Endodermal cell (in vitro differentiated cells): ENCODE measurements around the gene TRIM24. TPM values are rescaled to one million over a fixed set of nuclear protein-coding genes. Genes with fewer than 3 reads are reported as not detected.
A peak's percentile ranks its signal among the peaks of the same experiment; 100 is the strongest.

Experiments used
- DNase-seq: peaks from one replicate; pipeline ENCODE4 v3.0.0-alpha.2; 2017
- H3K27ac ChIP-seq: 2 replicates; pipeline ENCODE4 v1.5.1; 2013; ENCODE audit warnings: mild to moderate bottlenecking, low read depth, low read length, moderate library complexity
- H3K27me3 ChIP-seq: 2 replicates; pipeline ENCODE4 v1.6.1; 2013; ENCODE audit warnings: mild to moderate bottlenecking, low read length, moderate library complexity; ENCODE audit not compliant: insufficient read depth, control insufficient read depth, poor library complexity, severe bottlenecking
- H3K36me3 ChIP-seq: 2 replicates; pipeline ENCODE4 v1.7.0; 2013; ENCODE audit warnings: mild to moderate bottlenecking, low read length, moderate library complexity; ENCODE audit not compliant: control insufficient read depth, insufficient read depth
- H3K4me1 ChIP-seq: one replicate; pipeline ENCODE4 v1.7.0; 2013; ENCODE audit warnings: low read length; ENCODE audit not compliant: control insufficient read depth, insufficient read depth
- H3K4me3 ChIP-seq: 2 replicates; pipeline ENCODE4 v1.5.1; 2013; ENCODE audit warnings: mild to moderate bottlenecking, low read length, moderate library complexity
- H3K9ac ChIP-seq: 2 replicates; pipeline ENCODE4 v1.6.1; 2013; ENCODE audit warnings: mild to moderate bottlenecking, low read length, moderate library complexity; ENCODE audit not compliant: poor library complexity, severe bottlenecking; ENCODE audit errors: extremely low read depth
- H3K9me3 ChIP-seq: 2 replicates; pipeline ENCODE4 v1.6.1; 2013; ENCODE audit warnings: mild to moderate bottlenecking, low read length, moderate library complexity; ENCODE audit not compliant: control insufficient read depth
- H3K27ac Mint-ChIP-seq: 2 replicates; pipeline ENCODE4 v1.8.0; 2020; ENCODE audit warnings: mixed read lengths
- H3K27me3 Mint-ChIP-seq: 2 replicates; pipeline ENCODE4 v1.8.0; 2021; ENCODE audit warnings: mild to moderate bottlenecking, mixed read lengths; ENCODE audit not compliant: insufficient read depth
- H3K36me3 Mint-ChIP-seq: 2 replicates; pipeline ENCODE4 v1.8.0; 2020; ENCODE audit warnings: low read depth, mixed read lengths
- H3K4me1 Mint-ChIP-seq: 2 replicates; pipeline ENCODE4 v1.8.0; 2020; ENCODE audit warnings: mixed read lengths
- H3K4me3 Mint-ChIP-seq: 2 replicates; pipeline ENCODE4 v1.8.0; 2020; ENCODE audit warnings: mild to moderate bottlenecking, moderate library complexity, mixed read lengths
- H3K9me3 Mint-ChIP-seq: 2 replicates; pipeline ENCODE4 v1.8.0; 2020; ENCODE audit warnings: mild to moderate bottlenecking, mixed read lengths
- CTCF ChIP-seq: fragments of 200-600 bp; sonication (generic); conservative IDR thresholded peaks from 2 replicates; pipeline ENCODE4 v1.5.0; 2021; ENCODE audit warnings: antibody characterized with exemption, mild to moderate bottlenecking
- WGBS, 2 experiments: methylation state at CpG; one replicate each; pipeline versions ENCODE4 v1.1.5 to v1.1.7; 2013; ENCODE audit warnings: missing lambda C conversion rate in 2 of 2, mixed read lengths in 1 of 2; ENCODE audit not compliant: insufficient coverage in 1 of 2, insufficient read length in 1 of 2; 5-methylcytosine and 5-hydroxymethylcytosine counted together
- total RNA-seq, 2 donors: library from RNA; stranded (reverse); fragmentation: NEBNext Ultra II Directional in 1 of 2; extraction: Animal tissue kit (Norgen Biotek cat#: 25700) in 1 of 2; gene quantifications; 2 replicates in 1 of 2; 3 replicates in 1 of 2; pipeline ENCODE4 v1.2.1, GENCODE V29; 2021

Gene TRIM24
- total RNA-seq, 2 donors from 2014 or later: 62.1 to 70.1 TPM

- peaks cover 35% of the 10 kb centered on the region for H3K36me3 Mint-ChIP-seq
- peaks cover 2% of the 10 kb centered on the region for H3K9me3 Mint-ChIP-seq
- Histone ChIP-seq H3K36me3 (peaks cover 32% of the 10 kb centered on the region), H3K9ac (no peak overlapping the region), H3K27me3 (no peaks in the 10 kb centered on the region), H3K9me3 (peaks cover 2% of the 10 kb centered on the region), H3K4me3 (no peak overlapping the region), H3K27ac (no peak overlapping the region), H3K4me1 (no peaks in the 10 kb centered on the region)
- DNase-seq: no peak
- H3K27me3 Mint-ChIP-seq: no peaks in the 10 kb centered on the region
- TF ChIP-seq CTCF: no peak
- no peak overlapping the region for H3K27ac Mint-ChIP-seq
- 89 to 100% methylated on average over 2 to 4 of the region's 5 CpGs for WGBS, 2 experiments
- H3K4me3 Mint-ChIP-seq: no peak overlapping the region
- peaks cover 18% of the 10 kb centered on the region for H3K4me1 Mint-ChIP-seq
Measured at GRCh38 chr7:138468244-138469123, 8.4 kb downstream of the TRIM24 start.

- Histone ChIP-seq H3K36me3 (peaks cover 16% of the 10 kb centered on the region), H3K27me3 (no peaks in the 10 kb centered on the region), H3K9ac (no peak overlapping the region), H3K9me3 (peaks cover 3% of the 10 kb centered on the region), H3K4me3 (peak overlapping the region; percentile 9), H3K27ac (no peak overlapping the region), H3K4me1 (no peaks in the 10 kb centered on the region)
- TF ChIP-seq CTCF: no peak
- H3K36me3 Mint-ChIP-seq: peaks cover 23% of the 10 kb centered on the region
- no peaks in the 10 kb centered on the region for H3K9me3 Mint-ChIP-seq
- WGBS, 2 experiments: 97 to 100% methylated on average over 4 to 5 of the region's 5 CpGs
- DNase-seq: no peak
- peaks cover 18% of the 10 kb centered on the region for H3K4me1 Mint-ChIP-seq
- H3K27ac Mint-ChIP-seq: no peak overlapping the region
- H3K4me3 Mint-ChIP-seq: no peak overlapping the region
- H3K27me3 Mint-ChIP-seq: no peaks in the 10 kb centered on the region
Measured at GRCh38 chr7:138470391-138471157, 10.5 kb downstream of the TRIM24 start.

- TF ChIP-seq CTCF: no peak
- no peaks in the 10 kb centered on the region for H3K27me3 ChIP-seq
- peak overlapping the region; percentile 2 for H3K27ac Mint-ChIP-seq
- 92 to 96% methylated on average over 7 of the region's 7 CpGs for WGBS, 2 experiments
- no peaks in the 10 kb centered on the region for H3K9me3 Mint-ChIP-seq
- no peaks in the 10 kb centered on the region for H3K27me3 Mint-ChIP-seq
- H3K4me3 ChIP-seq: no peak overlapping the region
- H3K4me3 Mint-ChIP-seq: no peak overlapping the region
- no peak for DNase-seq
- H3K4me1 Mint-ChIP-seq: peaks cover 22% of the 10 kb centered on the region
- H3K36me3 ChIP-seq: peaks cover 13% of the 10 kb centered on the region
- H3K9me3 ChIP-seq: peaks cover 3% of the 10 kb centered on the region
- H3K9ac ChIP-seq: no peak overlapping the region
- H3K36me3 Mint-ChIP-seq: peaks cover 12% of the 10 kb centered on the region
- H3K27ac ChIP-seq: no peak overlapping the region
- H3K4me1 ChIP-seq: no peaks in the 10 kb centered on the region
Measured at GRCh38 chr7:138472292-138473079, 12.4 kb downstream of the TRIM24 start.
